Esophagus muscularis mucosa (tissue), 4 donors: ENCODE data around the gene UXT.

Experiments
- EP300 ChIP-seq: sonication (generic); formaldehyde crosslinking; IDR thresholded peaks from one replicate; pipeline ENCODE4 v1.6.1; 2017; ENCODE audit warnings: antibody characterized with exemption
- POLR2AphosphoS5 ChIP-seq, 2 donors: sonication (generic); formaldehyde crosslinking; IDR thresholded peaks; one replicate each; pipeline ENCODE4 v1.6.1; 2017; ENCODE audit warnings: antibody characterized with exemption in 2 of 2
- TF ChIP-seq, protein P1 (sequence below), 3 experiments: fragments of 200-600 bp in 2 of 3; fragments of 450-650 bp in 1 of 3; sonication (generic) in 2 of 3; IDR thresholded peaks; one replicate each; pipeline ENCODE4 v1.5.1; 2017 to 2019; ENCODE audit warnings: antibody characterized with exemption in 3 of 3, mild to moderate bottlenecking in 2 of 3, moderate library complexity in 1 of 3

DNA sequence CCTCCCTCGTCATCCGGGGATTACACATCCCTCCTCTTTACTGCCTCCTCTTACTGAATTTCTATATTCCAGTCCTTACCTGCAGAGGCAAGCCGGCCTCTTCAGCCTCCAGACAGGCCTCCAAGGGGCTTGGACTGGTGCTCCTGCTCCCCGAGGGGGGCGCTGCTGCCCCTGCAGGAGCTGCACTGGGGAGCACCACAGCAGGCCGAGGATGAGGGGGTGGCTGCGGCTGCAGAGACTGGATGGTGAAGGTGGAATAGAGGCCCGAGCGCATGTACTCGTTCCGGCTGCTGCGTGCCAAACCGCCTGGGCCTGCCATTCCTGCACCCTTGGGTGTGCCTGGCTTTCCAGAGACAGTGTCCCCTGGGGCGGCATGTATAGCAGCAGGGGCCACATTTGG lies 20.2 kb downstream of the UXT start:
- TF ChIP-seq POLR2AphosphoS5 (IDR thresholded peaks at IDR 0.05) (no peak), EP300 (no peak)
- TF ChIP-seq, protein P1, sequence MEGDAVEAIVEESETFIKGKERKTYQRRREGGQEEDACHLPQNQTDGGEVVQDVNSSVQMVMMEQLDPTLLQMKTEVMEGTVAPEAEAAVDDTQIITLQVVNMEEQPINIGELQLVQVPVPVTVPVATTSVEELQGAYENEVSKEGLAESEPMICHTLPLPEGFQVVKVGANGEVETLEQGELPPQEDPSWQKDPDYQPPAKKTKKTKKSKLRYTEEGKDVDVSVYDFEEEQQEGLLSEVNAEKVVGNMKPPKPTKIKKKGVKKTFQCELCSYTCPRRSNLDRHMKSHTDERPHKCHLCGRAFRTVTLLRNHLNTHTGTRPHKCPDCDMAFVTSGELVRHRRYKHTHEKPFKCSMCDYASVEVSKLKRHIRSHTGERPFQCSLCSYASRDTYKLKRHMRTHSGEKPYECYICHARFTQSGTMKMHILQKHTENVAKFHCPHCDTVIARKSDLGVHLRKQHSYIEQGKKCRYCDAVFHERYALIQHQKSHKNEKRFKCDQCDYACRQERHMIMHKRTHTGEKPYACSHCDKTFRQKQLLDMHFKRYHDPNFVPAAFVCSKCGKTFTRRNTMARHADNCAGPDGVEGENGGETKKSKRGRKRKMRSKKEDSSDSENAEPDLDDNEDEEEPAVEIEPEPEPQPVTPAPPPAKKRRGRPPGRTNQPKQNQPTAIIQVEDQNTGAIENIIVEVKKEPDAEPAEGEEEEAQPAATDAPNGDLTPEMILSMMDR (IDR thresholded peaks at IDR 0.05), result no peak
